GM19455 (cell line): Measurements from ENCODE around the gene ZNF541.
"Not testable (repeated sequence)": the region's sequence is repeated elsewhere in the genome, so short reads cannot be mapped to it uniquely, and the experiment has no call there.

Source experiments
- ATAC-seq: cut with Tn5 transposase; IDR thresholded peaks from one replicate; pipeline ENCODE4 v1.9.1; 2021; ENCODE audit not compliant: unreplicated experiment

ZNF541 gene

DNA sequence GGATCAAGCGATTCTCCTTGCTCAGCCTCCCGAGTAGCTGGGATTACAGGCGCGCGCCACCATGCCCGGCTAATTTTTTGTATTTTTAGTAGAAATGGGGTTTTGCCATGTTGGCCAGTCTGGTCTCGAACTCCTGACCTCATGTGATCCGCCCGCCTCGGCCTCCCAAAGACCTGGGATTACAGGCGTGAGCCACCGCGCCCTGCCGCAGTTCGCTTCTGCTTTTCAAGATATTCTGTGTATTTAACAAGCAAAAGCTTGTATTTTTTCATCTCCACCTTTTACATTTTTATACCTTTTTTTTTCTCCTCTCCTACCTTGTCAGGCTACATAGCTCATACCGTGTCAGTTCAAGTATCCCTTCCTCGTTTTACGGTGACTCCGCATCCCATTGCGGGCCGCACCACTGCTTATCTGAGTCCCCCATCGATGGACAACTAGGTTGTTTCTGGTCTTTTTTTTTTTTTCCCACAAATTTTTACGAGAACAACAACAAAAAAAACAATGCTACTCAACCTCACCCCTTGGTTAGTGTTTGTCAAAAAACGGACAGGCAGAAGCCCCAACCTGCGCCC is 26.8 kb upstream of the ZNF541 start:
- ATAC-seq = not testable (repeated sequence)

DNA sequence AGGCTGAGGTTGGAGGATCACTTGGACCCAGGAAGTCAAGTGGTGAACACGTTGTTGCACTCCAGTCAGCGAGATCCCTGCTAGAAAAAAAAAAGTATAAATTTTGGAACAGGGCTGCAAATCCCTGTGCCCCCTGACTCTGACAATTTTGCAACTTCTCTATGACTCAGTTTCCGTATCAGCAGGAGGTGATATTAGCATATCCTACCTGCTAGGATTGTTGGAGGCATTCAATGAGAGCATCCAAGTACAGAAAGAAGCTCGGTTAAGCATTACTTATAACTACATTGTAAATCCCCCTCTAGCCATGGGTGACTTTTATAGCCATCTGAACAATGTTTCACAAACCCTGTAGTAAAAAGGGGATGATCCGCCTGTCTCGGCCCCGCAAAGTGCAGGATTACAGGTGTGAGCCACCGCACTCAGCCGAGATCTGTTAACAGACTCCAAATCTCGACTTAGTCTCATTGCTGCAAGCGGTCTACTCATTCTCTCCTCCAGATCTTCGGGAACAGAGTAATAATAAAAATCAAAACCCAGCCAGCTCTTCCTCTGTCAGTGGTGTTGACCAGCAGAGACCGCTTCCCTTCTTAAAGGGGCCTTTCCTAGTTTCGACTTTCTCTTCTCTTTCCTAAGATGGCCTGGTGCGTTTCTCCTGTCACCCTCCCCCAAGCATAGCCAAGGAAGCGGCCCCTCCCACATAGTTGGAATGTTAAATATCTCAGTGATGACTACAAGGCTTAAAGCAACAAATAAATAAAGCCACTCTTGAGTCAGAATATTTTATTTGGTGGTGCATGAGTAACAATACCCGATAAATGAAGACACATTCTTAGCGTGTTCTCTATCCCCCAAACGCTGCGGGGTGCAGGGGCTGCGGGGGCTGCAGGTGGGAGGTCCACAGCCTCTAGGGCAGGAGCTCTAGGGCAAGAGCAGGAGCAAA is 25.7 kb upstream of the ZNF541 start:
- no peak for ATAC-seq

DNA sequence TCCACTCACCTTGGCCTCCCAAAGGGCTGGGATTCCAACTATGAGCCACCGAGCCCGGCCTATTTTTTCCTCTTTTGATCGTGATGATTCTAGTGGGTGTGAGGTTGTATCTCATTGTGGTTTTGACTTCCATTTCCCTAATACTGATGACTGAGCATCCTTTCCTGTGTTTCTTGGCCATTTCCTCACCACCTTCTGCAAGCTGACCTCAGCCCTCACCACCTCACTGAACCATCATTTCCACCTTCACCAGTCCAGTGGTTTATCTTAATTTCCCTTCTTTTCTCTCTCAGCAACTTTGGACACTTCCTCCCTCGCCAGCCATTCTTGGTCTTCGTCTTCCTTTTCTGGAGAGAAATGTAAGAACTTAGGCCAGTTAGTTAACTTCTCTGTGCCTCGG is 23.0 kb upstream of the ZNF541 start:
- no peak for ATAC-seq

DNA sequence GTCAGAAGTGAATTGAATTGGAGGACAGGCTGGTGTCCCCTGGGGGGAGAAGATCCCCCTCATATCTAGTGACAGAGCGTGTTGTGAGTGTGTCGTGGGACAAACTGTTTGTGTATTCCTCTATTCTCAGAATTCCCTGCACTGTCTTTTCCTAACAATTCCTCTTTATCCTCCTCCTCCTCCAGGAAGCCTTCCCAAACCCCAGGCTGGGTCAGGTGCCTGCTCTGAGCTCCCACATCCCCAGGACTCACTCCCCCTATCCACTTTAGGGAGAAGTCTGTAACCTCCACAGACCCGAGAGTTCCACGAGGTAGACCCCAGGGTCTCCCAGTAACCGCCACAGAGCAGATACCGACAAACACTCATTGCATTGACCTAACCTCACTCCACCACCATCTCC is 20.9 kb upstream of the ZNF541 start:
- ATAC-seq = no peak

DNA sequence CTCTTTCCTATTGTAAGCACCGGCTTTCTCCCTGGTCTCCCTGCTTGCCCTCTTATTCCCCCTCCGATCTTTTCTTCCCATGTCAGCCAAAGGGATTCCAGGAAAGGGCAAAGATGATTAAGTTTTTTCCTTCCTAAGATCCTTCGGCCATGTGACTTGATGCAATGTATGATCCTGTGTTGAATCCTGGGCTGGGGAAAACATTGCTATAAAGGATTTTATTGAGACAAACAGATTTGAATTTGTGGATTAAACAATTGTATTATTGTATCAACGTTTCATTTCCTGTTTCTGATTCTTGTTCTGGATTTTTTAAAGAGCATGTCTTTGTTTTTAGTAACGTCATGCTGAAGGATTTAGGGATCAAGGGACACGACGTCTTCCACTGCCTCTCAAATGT is 16.9 kb upstream of the ZNF541 start:
- ATAC-seq = no peak

DNA sequence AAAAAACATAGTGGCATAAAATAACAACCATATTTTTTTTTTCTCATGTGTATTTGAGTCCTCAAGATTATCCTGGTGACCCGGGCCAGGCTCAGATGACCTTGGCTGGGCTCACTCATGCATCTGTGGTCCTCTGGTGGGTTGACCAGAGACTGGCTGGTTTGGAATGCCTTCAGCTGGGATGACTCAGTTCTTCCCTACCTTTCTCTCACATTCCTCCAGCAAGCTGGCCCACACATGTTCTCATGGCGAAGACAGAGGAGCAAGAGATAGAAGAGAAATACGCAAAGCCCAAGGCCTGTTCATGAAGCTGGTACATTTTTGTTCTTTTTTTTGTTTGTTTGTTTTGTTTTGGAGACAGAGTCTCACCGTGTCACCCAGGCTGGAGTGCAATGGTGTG is 14.3 kb upstream of the ZNF541 start:
- ATAC-seq = no peak

DNA sequence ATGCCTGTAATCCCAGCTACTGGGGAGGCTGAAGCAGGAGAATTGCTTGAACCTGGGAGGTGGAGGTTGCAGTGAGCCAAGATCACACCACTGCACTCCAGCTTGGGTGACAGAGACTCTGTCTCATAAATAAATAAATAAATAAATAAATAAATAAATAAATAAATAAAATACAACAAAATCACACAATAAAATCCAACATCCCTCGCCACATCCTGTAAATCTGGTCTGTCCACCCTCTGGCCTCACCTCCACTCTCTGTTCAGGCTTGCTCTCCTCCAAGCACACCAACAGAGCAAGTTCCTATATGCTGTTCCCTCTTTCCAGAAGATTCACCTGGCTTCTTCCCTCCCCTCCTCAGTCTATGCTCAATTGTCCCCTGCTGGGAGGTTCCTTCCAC is 10.2 kb upstream of the ZNF541 start:
- ATAC-seq = not testable (repeated sequence)

DNA sequence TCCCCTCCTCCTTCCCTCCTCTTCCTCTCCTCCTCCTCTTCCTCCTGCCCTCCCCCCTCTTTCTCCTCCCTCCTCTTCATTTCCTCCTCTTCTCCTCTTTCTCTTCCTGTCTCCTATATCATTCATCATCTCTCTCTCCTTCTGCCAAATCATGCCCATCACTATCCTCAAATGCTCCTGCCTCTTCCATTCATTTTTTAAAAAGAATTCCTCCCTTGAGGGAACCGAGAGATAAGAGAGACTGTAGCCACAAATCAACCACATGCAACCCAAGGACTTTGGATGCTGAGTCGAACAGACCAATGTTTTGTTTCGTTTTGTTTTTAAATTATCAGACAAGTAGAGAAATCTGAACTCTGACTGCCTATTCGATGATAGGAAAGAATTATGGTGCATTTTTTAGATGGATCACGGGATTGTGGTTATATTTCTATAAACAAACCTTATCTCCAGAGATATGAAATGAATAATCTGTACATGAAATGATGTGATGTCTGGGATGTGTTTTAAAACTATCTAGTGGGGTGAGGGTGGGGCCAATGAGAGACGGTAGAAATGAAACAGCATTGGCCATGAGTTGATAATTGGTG is 9.5 kb upstream of the ZNF541 start:
- no peak for ATAC-seq

DNA sequence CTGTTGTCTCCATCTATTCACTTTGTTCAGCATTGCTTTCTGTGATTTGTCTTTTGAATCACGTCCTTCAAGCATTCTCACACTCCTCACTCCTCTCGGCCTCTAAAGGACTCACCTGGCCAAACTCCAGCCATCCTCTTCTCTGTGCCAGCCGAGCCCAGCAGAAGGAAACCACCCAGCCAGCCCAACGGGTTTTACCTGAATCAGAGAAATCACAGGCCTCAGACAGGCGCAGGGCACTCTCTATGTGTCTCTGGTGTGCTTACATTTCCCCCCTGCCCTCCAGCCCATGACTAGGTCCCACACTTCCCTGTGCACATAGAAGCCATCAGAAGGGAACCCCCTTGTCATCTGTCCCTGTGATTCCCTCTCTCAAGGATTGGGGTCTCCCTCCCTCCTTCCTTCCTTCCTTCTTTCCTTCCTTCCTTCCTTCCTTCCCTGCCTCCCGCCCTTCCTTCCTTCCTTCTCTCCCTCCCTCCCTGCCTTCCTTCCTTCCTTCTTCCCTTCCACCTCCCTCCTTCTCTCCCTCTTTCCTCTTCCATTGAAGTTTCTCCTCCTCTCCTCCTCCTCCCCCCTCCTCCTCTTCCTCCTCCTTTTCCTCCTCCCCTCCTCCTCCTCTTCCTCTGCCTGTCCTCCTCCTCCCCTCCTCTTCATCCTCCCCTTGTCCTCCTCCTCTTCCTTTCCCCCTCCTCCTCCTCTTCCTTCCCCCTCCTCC is 8.8 kb upstream of the ZNF541 start:
- ATAC-seq = no peak

DNA sequence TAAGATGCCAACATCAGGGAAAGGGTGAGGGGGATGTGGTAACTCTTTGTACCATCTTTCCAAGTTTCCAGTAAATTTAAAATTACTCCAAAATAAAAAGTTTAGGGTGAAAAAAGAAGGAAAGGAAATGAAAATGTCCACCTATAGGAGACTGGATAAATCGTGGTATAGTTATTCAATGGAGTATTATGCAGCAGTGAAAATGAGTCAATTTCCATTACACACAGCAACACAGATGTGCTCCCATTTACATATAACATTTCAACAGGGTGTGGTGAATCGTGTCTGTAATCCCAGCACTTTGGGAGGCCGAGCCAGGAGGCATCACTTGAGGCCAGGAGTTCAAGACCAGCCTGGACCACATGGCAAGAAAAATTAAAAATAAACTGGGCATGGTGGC is 7.4 kb upstream of the ZNF541 start:
- no peak for ATAC-seq

DNA sequence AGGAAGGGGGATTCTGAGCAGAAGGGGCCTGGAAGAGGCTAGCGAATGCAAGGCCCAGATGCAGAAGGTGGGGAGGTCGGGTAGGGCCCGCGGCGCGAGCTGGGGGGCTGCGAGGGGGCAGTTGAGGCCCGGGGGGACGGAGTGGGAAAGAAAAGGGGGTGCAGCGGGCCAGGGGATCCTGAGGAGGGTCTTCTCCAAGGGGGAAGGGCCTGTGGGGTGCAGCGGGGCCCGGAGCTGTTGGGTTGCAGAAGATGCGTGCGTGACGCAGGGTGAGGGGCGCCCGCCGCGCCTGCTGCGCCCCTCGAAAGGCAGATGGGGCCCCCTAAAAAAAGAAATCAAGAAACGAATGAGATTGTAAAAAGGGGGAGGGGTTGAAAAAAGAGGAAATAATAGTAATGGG is 313 bp downstream of the ZNF541 start:
- no peak for ATAC-seq

DNA sequence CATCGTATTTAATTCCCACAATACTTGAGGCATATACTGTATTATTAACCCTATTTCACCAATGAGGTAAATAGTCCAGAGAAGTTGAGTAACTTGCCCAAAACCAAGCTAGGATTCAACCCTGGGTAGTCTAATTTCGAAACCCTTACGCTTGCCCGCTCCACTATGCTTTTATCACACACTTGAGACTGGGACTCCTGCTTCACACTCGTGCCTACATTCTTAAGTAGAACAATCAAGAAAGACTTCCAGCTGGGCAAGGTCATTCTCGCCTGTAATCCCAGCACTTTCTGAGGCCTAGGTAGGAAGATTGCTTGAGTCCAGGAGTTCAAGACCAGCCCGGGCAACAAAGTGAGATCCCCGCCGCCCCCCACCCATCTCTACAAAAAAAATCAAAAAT is 3.6 kb downstream of the ZNF541 start:
- no peak for ATAC-seq

DNA sequence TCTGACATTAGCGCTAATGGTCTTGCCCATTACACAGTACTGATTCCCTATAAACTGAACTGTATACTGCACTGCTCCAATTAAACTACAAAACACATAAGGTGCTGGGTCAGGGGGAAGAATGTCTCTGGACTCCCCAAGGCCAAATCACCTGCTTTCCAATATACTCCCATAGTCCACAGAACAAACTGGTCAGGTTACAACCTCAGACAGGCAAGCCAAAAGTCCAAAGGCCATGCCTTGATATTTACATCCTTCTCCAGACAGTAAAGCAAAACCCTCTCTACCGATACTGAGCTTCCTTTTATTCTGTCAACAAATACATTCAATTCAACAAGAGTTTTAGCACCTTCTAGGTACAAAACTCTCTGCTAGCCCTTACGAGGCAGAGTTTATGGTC is 8.9 kb downstream of the ZNF541 start:
- no peak for ATAC-seq

DNA sequence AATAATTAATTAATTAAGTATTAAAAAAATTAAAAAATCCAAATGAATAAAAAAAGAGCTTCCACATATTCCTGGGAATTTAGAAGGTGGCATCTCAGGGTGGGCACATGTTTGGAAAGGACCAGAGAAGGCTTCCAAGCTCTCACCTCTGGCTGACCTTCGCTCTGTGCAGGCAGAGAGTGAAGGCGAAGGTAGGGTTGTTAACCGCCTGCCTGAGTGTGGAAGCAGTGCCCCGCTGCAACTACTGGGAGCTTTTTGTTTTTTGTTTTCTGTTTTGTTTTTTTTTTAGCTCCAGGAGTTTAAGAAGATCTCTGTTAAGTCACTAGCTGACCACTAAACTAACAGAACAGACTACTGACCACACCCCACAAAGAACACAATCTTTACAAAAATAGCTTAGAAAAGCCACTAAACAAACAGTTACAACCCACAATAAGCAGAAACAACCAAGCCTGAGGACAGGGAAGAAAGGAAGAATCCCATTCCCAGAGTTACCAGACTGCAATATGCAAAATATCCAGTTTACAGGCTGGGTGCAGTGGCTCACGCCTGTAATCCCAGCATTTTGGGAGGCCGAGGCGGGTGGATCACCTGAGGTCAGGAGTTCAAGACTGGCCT is 11.4 kb downstream of the ZNF541 start:
- ATAC-seq = no peak

DNA sequence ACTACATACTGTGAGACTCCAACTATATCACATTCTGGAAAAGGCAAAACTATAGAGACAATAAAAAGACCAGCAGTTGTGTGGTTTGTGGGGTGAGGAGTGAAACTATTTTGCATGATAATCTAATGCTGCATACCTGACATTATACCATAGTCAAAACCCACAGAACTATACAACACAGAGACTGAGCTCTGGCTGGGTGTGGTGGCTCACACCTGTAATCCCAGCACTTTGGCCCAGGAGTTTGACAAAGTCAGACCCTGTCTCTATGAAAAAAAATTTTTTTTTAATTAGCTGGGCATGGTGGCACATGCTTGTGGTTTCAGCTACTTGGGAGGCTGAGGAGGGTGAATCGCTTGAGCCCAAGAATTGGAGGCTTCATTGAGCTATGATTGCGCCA is 11.9 kb downstream of the ZNF541 start:
- ATAC-seq = no peak

DNA sequence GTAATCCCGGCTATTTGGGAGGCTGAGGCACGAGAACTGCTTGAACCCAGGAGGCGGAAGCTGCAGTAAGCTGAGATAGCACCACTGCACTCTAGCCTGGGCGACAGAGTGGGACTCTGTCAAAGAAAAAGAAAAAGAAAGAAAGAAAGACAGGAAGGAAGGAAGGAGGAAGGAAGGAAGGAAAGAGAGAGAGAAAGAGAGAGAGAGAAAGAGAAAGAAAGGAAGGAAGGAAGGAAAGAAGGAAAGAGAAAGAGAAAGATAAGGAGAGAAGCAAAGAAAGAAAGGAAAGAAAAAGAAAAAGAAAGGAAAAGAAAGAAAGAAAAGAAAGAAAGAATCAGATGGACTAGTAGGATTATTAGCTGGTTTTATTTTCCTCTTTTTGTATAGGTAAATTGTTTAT is 22.8 kb downstream of the ZNF541 start:
- no peak for ATAC-seq

DNA sequence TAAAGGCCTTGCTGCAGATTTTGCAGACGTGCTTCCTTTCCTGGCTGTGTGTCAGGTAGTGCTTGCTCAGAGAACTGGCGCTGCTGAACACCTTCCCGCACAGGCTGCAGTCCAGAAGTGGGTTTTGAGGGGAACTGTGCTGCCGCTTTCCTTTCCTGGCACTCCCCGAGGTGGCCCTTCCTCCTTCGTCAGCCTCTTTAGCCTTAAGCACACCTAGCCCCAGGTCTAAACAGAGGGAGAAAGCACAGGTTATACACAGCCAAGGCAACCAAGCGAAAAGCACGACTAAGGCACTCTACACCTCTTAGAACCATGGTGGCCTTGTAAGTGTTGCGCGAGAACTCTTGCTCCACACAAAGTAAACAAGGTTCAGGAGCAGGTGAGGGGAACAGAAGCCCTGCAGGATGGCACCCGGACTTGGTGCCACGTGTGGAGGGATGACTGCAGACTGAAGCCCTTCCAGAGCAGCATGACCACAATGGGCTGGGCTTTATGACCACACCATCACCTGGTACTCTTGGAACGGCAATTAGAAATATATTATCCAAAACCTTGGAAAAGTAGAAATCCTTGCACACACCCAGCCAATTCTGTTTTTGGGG is 23.6 kb downstream of the ZNF541 start:
- ATAC-seq = no peak

DNA sequence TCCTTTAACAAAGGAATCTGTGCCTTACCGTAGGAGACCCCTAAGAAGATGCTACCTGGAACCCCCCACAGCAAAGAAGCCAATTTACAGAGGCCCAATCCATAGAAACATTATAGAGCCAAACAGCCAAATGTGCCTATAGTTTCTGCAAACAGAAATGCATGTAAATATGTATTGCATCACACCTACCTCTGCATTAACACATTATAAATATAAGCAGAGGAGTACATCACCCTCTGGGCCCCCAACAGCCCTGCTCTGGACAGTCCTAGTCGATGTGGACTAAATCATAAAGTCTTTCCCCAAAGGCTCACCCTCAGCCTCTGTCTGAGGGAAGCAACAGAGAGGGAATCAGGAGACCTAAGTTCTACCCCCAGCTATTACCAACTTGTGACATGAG is 25.7 kb downstream of the ZNF541 start:
- no peak for ATAC-seq

DNA sequence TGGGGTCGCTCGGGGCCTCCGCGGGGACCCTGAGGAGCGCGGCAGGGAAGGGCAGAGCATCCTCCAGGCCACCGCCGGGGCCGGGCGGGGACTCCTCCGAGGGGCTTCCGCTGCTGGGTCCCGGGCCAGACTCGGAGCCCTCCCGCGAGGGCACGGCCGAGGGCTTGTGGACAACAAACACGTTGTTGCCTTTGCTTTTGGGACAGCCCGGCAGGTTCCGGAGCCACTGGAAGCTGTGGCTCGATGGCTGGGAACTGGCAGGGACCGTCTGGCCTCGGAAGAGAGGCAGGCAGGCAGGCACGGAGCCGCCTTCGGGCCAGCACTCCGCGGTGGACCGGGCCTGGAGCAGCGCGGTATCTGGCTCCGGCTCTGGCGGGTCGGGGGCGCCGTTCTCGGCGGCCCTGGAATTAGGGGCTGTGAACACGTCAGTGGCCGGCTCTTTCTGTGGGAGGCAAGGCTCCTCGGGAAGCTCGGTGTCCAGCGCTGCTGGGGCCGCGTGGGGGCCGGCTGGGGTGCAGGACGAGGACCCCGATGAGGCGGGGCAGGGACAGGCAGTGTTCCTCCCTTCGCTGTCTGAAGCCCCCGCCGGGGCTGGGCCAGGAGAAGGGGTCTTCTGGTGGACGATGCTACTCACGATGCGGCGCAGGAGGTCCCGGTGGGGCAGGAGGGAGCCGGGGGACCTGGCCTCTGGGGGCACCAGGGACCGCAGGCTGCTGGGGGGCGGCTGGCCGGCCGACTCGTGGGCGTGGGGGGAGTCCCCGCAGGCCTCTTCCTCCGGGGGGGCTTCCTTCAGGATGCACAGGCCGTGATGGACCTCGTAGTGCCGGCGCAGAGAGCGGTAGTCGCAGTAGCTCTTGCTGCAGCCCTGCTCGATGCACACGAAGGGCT is 27.6 kb downstream of the ZNF541 start:
- ATAC-seq = no peak

DNA sequence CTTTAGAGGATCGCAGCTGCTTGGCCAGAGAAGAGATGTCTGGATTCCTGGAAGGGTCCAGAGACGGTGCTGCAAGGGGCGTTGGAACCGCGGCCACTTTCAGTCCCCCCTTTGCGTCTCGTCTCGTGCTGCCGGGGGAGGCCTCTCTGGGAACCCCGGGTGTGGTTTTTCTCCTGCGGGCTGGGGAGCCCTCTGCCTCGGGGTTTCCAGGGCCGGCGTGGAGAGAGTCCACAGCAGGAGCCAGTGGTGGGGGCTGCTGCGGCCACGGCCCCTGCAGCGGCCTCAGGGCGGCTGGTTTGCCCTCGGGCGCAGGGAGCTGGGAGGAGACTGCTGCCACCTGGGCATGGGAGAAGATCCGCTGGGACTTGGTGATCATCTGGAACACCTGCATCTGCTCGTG is 28.5 kb downstream of the ZNF541 start:
- no peak for ATAC-seq
